ENCODE measurements around the gene NXPH1. TPM values are rescaled to one million over a fixed set of nuclear protein-coding genes. Genes with fewer than 3 reads are reported as not detected.
A peak's percentile ranks its signal among the peaks of the same experiment; 100 is the strongest.

NXPH1 gene
- total RNA-seq, 1 donor from 2014 or later = not detected

GRCh38 chr7:8640671-8641070, 207.3 kb downstream of the NXPH1 start:
- peaks cover 4% of the 10 kb centered on the region for H3K4me1 Mint-ChIP-seq (ENCODE audit: low read depth)
- no peak overlapping the region for H3K4me3 Mint-ChIP-seq (ENCODE audit: unreplicated experiment)
- H3K36me3 Mint-ChIP-seq (ENCODE audit: low read depth) = no peaks in the 10 kb centered on the region
- no peak overlapping the region for H3K27ac Mint-ChIP-seq (ENCODE audit: unreplicated experiment)
- no peaks in the 10 kb centered on the region for H3K27me3 Mint-ChIP-seq (ENCODE audit: low read depth)
- no peak for TF ChIP-seq CTCF (IDR thresholded peaks at IDR 0.05)
- no peak for DNase-seq (ENCODE audit: low spot score)
- no peaks in the 10 kb centered on the region for H3K9me3 Mint-ChIP-seq (ENCODE audit: low read depth)

- H3K4me3 Mint-ChIP-seq (ENCODE audit: unreplicated experiment) = no peak overlapping the region
- no peak for TF ChIP-seq CTCF (IDR thresholded peaks at IDR 0.05)
- H3K4me1 Mint-ChIP-seq (ENCODE audit: low read depth) = no peaks in the 10 kb centered on the region
- peaks cover 5% of the 10 kb centered on the region for H3K27me3 Mint-ChIP-seq (ENCODE audit: low read depth)
- H3K27ac Mint-ChIP-seq (ENCODE audit: unreplicated experiment) = no peak overlapping the region
- DNase-seq (ENCODE audit: low spot score) = peak; percentile 62
- no peaks in the 10 kb centered on the region for H3K36me3 Mint-ChIP-seq (ENCODE audit: low read depth)
- peaks cover 18% of the 10 kb centered on the region for H3K9me3 Mint-ChIP-seq (ENCODE audit: low read depth)
These were observed 235.5 kb downstream of the NXPH1 start for GRCh38 chr7:8668627-8669500.

GRCh38 chr7:8669501-8669851, 236.1 kb downstream of the NXPH1 start:
- H3K9me3 Mint-ChIP-seq (ENCODE audit: low read depth) = peaks cover 18% of the 10 kb centered on the region
- no peak overlapping the region for H3K27ac Mint-ChIP-seq (ENCODE audit: unreplicated experiment)
- no peaks in the 10 kb centered on the region for H3K4me1 Mint-ChIP-seq (ENCODE audit: low read depth)
- H3K4me3 Mint-ChIP-seq (ENCODE audit: unreplicated experiment) = no peak overlapping the region
- peaks cover 5% of the 10 kb centered on the region for H3K27me3 Mint-ChIP-seq (ENCODE audit: low read depth)
- TF ChIP-seq CTCF (IDR thresholded peaks at IDR 0.05) = no peak
- DNase-seq (ENCODE audit: low spot score) = no peak
- H3K36me3 Mint-ChIP-seq (ENCODE audit: low read depth) = no peaks in the 10 kb centered on the region

GRCh38 chr7:8684426-8684825, 251.0 kb downstream of the NXPH1 start:
- Mint-ChIP-seq H3K27me3 (ENCODE audit: low read depth) (no peaks in the 10 kb centered on the region), H3K4me3 (ENCODE audit: unreplicated experiment) (no peak overlapping the region), H3K27ac (ENCODE audit: unreplicated experiment) (no peak overlapping the region), H3K9me3 (ENCODE audit: low read depth) (no peaks in the 10 kb centered on the region), H3K4me1 (ENCODE audit: low read depth) (no peaks in the 10 kb centered on the region), H3K36me3 (ENCODE audit: low read depth) (no peaks in the 10 kb centered on the region)
- DNase-seq (ENCODE audit: low spot score) = no peak
- TF ChIP-seq CTCF (IDR thresholded peaks at IDR 0.05) = no peak

- Mint-ChIP-seq H3K4me1 (ENCODE audit: low read depth) (no peaks in the 10 kb centered on the region), H3K27me3 (ENCODE audit: low read depth) (no peaks in the 10 kb centered on the region), H3K9me3 (ENCODE audit: low read depth) (no peaks in the 10 kb centered on the region), H3K4me3 (ENCODE audit: unreplicated experiment) (no peak overlapping the region), H3K27ac (ENCODE audit: unreplicated experiment) (no peak overlapping the region), H3K36me3 (ENCODE audit: low read depth) (no peaks in the 10 kb centered on the region)
- TF ChIP-seq CTCF (IDR thresholded peaks at IDR 0.05) = no peak
- no peak for DNase-seq (ENCODE audit: low spot score)
These were observed 266.6 kb downstream of the NXPH1 start for GRCh38 chr7:8699875-8700624.

Measured in chondrocyte (in vitro differentiated cells).